ENCODE results near the gene HDAC9. TPM values are rescaled to one million over a fixed set of nuclear protein-coding genes. Genes with fewer than 3 reads are reported as not detected.

HDAC9 gene
- total RNA-seq, 1 experiment from 2014 or later: 31.9 TPM

DNA sequence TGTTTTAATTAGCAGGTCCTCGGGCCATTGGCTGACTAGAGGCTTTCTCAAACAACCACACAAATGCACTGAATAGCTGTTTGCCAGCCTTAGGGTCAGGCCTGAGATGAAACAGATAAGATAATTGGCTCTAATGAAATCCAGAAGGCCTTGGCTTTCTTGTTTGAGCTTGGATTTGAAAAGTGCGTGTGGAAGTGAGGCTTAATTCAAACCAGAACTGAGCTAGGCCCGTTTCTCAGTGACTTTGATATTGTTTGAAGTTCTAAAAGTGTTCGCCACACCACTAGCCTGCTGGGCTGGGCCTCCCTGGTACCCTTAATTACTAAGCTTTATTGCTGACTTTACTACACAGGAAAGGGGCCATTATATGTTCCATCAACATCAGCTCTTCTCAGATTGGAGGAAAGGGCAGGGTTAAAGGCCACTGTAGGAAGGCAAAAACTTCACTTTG, 351.2 kb downstream of the HDAC9 start:
- Histone ChIP-seq H3K36me3 (ENCODE audit: insufficient read depth, low read length, poor library complexity, severe bottlenecking) (no peaks in the 10 kb centered on the region), H3K4me3 (ENCODE audit: low read depth, low read length, poor library complexity, severe bottlenecking) (no peak overlapping the region), H3K27ac (ENCODE audit: low read depth, low read length, poor library complexity, severe bottlenecking) (peak overlapping the region; percentile 44), H3K4me1 (ENCODE audit: insufficient read depth, low read length, poor library complexity, severe bottlenecking) (peaks cover 26% of the 10 kb centered on the region), H3K9me3 (ENCODE audit: low read depth, low read length, poor library complexity, severe bottlenecking) (no peaks in the 10 kb centered on the region), H3K27me3 (replicated peaks; ENCODE audit: insufficient read depth, low read depth, low read length, poor library complexity) (no peaks in the 10 kb centered on the region)
- ChIA-PET POLR2A (ENCODE audit: low non-redundant PET) (no interaction called here), CTCF (no interaction called here)
- no peak for TF ChIP-seq EZH2 (IDR thresholded peaks at IDR 0.05; ENCODE audit: borderline replicate concordance, low read depth, low read length, poor library complexity, severe bottlenecking)
- TF ChIP-seq, protein P1, sequence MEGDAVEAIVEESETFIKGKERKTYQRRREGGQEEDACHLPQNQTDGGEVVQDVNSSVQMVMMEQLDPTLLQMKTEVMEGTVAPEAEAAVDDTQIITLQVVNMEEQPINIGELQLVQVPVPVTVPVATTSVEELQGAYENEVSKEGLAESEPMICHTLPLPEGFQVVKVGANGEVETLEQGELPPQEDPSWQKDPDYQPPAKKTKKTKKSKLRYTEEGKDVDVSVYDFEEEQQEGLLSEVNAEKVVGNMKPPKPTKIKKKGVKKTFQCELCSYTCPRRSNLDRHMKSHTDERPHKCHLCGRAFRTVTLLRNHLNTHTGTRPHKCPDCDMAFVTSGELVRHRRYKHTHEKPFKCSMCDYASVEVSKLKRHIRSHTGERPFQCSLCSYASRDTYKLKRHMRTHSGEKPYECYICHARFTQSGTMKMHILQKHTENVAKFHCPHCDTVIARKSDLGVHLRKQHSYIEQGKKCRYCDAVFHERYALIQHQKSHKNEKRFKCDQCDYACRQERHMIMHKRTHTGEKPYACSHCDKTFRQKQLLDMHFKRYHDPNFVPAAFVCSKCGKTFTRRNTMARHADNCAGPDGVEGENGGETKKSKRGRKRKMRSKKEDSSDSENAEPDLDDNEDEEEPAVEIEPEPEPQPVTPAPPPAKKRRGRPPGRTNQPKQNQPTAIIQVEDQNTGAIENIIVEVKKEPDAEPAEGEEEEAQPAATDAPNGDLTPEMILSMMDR (conservative IDR thresholded peaks at IDR 0.05; ENCODE audit: low read depth, low read length): no peak
- BruUV-seq (replicated peaks): no TSS peak
- DNase-seq (ENCODE audit: low spot score): peak; percentile 84
- intact Hi-C loops (cut with micrococcal nuclease; ENCODE audit: unreplicated experiment): no loop called here

DNA sequence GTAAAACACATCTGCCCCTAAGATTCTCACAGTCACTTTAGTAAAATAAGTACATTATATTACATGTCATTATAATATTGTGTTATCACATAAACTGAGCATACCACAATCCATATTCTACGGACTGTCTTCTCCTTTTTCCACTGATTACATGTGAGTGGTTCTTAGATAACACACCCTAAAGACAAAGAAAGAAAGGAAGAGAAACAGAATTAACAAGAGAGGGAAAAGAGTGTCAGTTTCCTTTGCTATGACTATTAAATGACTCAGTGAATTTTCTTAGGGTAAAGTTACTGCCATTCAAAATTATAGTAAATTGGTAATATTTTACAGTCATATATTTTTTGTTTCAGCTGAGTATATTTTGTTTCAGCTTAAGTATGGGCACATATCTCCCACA, 353.6 kb downstream of the HDAC9 start:
- Histone ChIP-seq H3K27me3 (replicated peaks; ENCODE audit: insufficient read depth, low read depth, low read length, poor library complexity) (no peaks in the 10 kb centered on the region), H3K27ac (ENCODE audit: low read depth, low read length, poor library complexity, severe bottlenecking) (no peak overlapping the region), H3K4me1 (ENCODE audit: insufficient read depth, low read length, poor library complexity, severe bottlenecking) (peaks cover 26% of the 10 kb centered on the region), H3K4me3 (ENCODE audit: low read depth, low read length, poor library complexity, severe bottlenecking) (no peak overlapping the region), H3K9me3 (ENCODE audit: low read depth, low read length, poor library complexity, severe bottlenecking) (no peaks in the 10 kb centered on the region), H3K36me3 (ENCODE audit: insufficient read depth, low read length, poor library complexity, severe bottlenecking) (no peaks in the 10 kb centered on the region)
- CTCF ChIA-PET: no interaction called here
- TF ChIP-seq EZH2 (IDR thresholded peaks at IDR 0.05; ENCODE audit: borderline replicate concordance, low read depth, low read length, poor library complexity, severe bottlenecking): no peak
- TF ChIP-seq, protein P1 (conservative IDR thresholded peaks at IDR 0.05; ENCODE audit: low read depth, low read length): no peak
- DNase-seq (ENCODE audit: low spot score): no peak
- POLR2A ChIA-PET (ENCODE audit: low non-redundant PET): interaction anchor here (0.7 kb wide), 1 partner anchor 375 kb away, joined by 17 read pairs; no protein-coding TSS in a partner anchor
- intact Hi-C loops (cut with micrococcal nuclease; ENCODE audit: unreplicated experiment): no loop called here
- no TSS peak for BruUV-seq (replicated peaks)

GRCh38 chr7:18855796-18856195, 360.2 kb downstream of the HDAC9 start:
- BruUV-seq (replicated peaks): no TSS peak
- no peaks in the 10 kb centered on the region for H3K4me1 ChIP-seq (ENCODE audit: insufficient read depth, low read length, poor library complexity, severe bottlenecking)
- H3K27ac ChIP-seq (ENCODE audit: low read depth, low read length, poor library complexity, severe bottlenecking): no peak overlapping the region
- CTCF ChIA-PET: no interaction called here
- no peak for DNase-seq (ENCODE audit: low spot score)
- TF ChIP-seq, protein P1 (conservative IDR thresholded peaks at IDR 0.05; ENCODE audit: low read depth, low read length): no peak
- no peaks in the 10 kb centered on the region for H3K36me3 ChIP-seq (ENCODE audit: insufficient read depth, low read length, poor library complexity, severe bottlenecking)
- no peak overlapping the region for H3K4me3 ChIP-seq (ENCODE audit: low read depth, low read length, poor library complexity, severe bottlenecking)
- no peaks in the 10 kb centered on the region for H3K9me3 ChIP-seq (ENCODE audit: low read depth, low read length, poor library complexity, severe bottlenecking)
- intact Hi-C loops (cut with micrococcal nuclease; ENCODE audit: unreplicated experiment): no loop called here
- POLR2A ChIA-PET (ENCODE audit: low non-redundant PET): no interaction called here
- H3K27me3 ChIP-seq (replicated peaks; ENCODE audit: insufficient read depth, low read depth, low read length, poor library complexity): no peaks in the 10 kb centered on the region
